Right lobe of liver (tissue), 6 donors: ENCODE data around the gene CHST15. TPM values are rescaled to one million over a fixed set of nuclear protein-coding genes. Genes with fewer than 3 reads are reported as not detected.

Experiments
- ATAC-seq, 4 donors: fragments of 200-7000 bp; cut with Tn5 transposase; one replicate each; pipeline ENCODE4 v1.9.1; 2020; ENCODE audit warnings: mild to moderate bottlenecking in 4 of 4, moderate library complexity in 4 of 4
- DNase-seq, 3 donors: peaks; one replicate each; pipeline ENCODE4 v3.0.0-alpha.2; 2020
- H3K27ac ChIP-seq, 3 donors: fragments of 200-600 bp; one replicate each; pipeline ENCODE4 v1.8.0; 2022
- H3K27me3 ChIP-seq, 2 donors: fragments of 200-600 bp; one replicate each; pipeline ENCODE4 v1.8.0; 2022
- H3K36me3 ChIP-seq, 4 donors: fragments of 200-600 bp; sonication (generic) in 1 of 4; one replicate each; pipeline versions ENCODE4 v1.5.1 to v1.8.0; 2017 to 2022; ENCODE audit warnings: control low read depth in 1 of 4
- H3K4me1 ChIP-seq, 4 donors: fragments of 200-600 bp; sonication (generic) in 1 of 4; one replicate each; pipeline versions ENCODE4 v1.5.1 to v1.8.0; 2017 to 2022; ENCODE audit warnings: control low read depth in 1 of 4
- H3K4me3 ChIP-seq, 3 donors: fragments of 200-600 bp; one replicate each; pipeline ENCODE4 v1.8.0; 2022
- H3K9me3 ChIP-seq, 4 donors: fragments of 200-600 bp; sonication (generic) in 1 of 4; one replicate each; pipeline versions ENCODE4 v1.5.1 to v1.8.0; 2017 to 2022; ENCODE audit warnings: control low read depth in 1 of 4
- CTCF ChIP-seq, 4 donors: fragments of 200-600 bp in 3 of 4; fragments of 450-650 bp in 1 of 4; IDR thresholded peaks; one replicate each; pipeline versions ENCODE4 v1.5.1 to v1.8.0; 2016 to 2022; ENCODE audit warnings: antibody characterized with exemption in 4 of 4, mild to moderate bottlenecking in 2 of 4
- POLR2A ChIP-seq: fragments of 450-650 bp; IDR thresholded peaks from one replicate; pipeline ENCODE4 v1.6.1; 2017; ENCODE audit warnings: antibody characterized with exemption, mild to moderate bottlenecking
- WGBS: methylation state at CpG from one replicate; pipeline ENCODE4 v1.1.6; 2018; ENCODE audit warnings: low coverage, low lambda C conversion rate; ENCODE audit not compliant: insufficient coverage; ENCODE audit errors: missing lambda C conversion rate; 5-methylcytosine and 5-hydroxymethylcytosine counted together
- intact Hi-C, 2 donors: fragments of 100-400 bp; cut with DNase I; formaldehyde crosslinking; loops; one replicate each; pipeline versions ENCODE4 v1.11.2 to v1.14.1; 2022
- total RNA-seq, 6 experiments: library from RNA; depleted of rRNA in 2 of 6; stranded (reverse); fragments of >200 nt in 2 of 6; fragmentation: NEBNext Ultra II Directional in 3 of 6; extraction: Animal tissue kit (Norgen Biotek cat#: 25700) in 3 of 6; gene quantifications; one replicate each; pipeline versions ENCODE4 v1.1.0 to v1.2.4, GENCODE V29; 2016 to 2023
- donor health status: DM: no; HTN: yes; CAD: no.
- donor health status: DM: no; HTN: no; CAD: no.
- donor health status: DM: no; HTN: no; CAD: no.
- donor health status: DM: no; HTN: yes; CAD: no.
- donor health status: DM: no; HTN: yes; CAD: no.

The CHST15 gene
- total RNA-seq, 6 experiments from 2014 or later: 9.2 to 25.8 (median 11.8) TPM

GRCh38 chr10:124010024-124010423 is 83.4 kb downstream of the CHST15 start:
- WGBS: 89% methylated on average over 14 of the region's 20 CpGs
- Histone ChIP-seq H3K27ac (no peak overlapping the region), H3K9me3 (no peaks in the 10 kb centered on the region), H3K27me3 (no peaks in the 10 kb centered on the region), H3K4me3 (no peak overlapping the region), H3K4me1 (no peaks in the 10 kb centered on the region), H3K36me3 (peaks cover 0 to 18% (median 2%) of the 10 kb centered on the region in 4 donors)
- DNase-seq: peak in 1 of 3 donors; percentile 27
- no peak for TF ChIP-seq CTCF (IDR thresholded peaks at IDR 0.05)
- TF ChIP-seq POLR2A: no peak
- ATAC-seq: no peak
- intact Hi-C loops: no loop called here

GRCh38 chr10:124009231-124010015 is 84.0 kb downstream of the CHST15 start:
- Histone ChIP-seq H3K9me3 (no peaks in the 10 kb centered on the region), H3K27me3 (no peaks in the 10 kb centered on the region), H3K4me1 (no peaks in the 10 kb centered on the region), H3K36me3 (peaks cover 0 to 18% (median 2%) of the 10 kb centered on the region in 4 donors), H3K27ac (no peak overlapping the region), H3K4me3 (no peak overlapping the region)
- DNase-seq (peak in 2 of 3 donors; percentile 35 to 43), ATAC-seq (no peak)
- 82% methylated on average over 10 of the region's 16 CpGs for WGBS
- no peak for TF ChIP-seq POLR2A
- TF ChIP-seq CTCF (IDR thresholded peaks at IDR 0.05): no peak
- intact Hi-C loops: no loop called here

- Histone ChIP-seq H3K27me3 (no peaks in the 10 kb centered on the region), H3K9me3 (no peaks in the 10 kb centered on the region), H3K4me1 (no peaks in the 10 kb centered on the region), H3K27ac (no peak overlapping the region), H3K36me3 (peaks cover 0 to 18% (median 2%) of the 10 kb centered on the region in 4 donors), H3K4me3 (no peak overlapping the region)
- 74% methylated on average over 8 of the region's 10 CpGs for WGBS
- intact Hi-C loops: no loop called here
- ATAC-seq (no peak), DNase-seq (peak in 1 of 3 donors; percentile 37)
- no peak for TF ChIP-seq CTCF (IDR thresholded peaks at IDR 0.05)
Measured at GRCh38 chr10:124008681-124009080, 84.7 kb downstream of the CHST15 start.

GRCh38 chr10:124008187-124008586 is 85.2 kb downstream of the CHST15 start:
- no peak for ATAC-seq
- no peak overlapping the region for H3K4me3 ChIP-seq
- H3K36me3 ChIP-seq: peaks cover 0 to 18% (median 2%) of the 10 kb centered on the region in 4 donors
- no peak for TF ChIP-seq POLR2A
- TF ChIP-seq CTCF (IDR thresholded peaks at IDR 0.05): no peak
- DNase-seq: peak in 2 of 3 donors; percentile 31 to 36
- intact Hi-C loops: no loop called here
- H3K4me1 ChIP-seq: no peaks in the 10 kb centered on the region
- no peaks in the 10 kb centered on the region for H3K9me3 ChIP-seq
- H3K27me3 ChIP-seq: no peaks in the 10 kb centered on the region
- no peak overlapping the region for H3K27ac ChIP-seq
- WGBS: 72% methylated on average over 10 of the region's 14 CpGs
